Inflammatory macrophage treated with lipopolysaccharide for 4 hours (primary cell): ENCODE data around the gene MIPEP.
A peak's percentile ranks its signal among the peaks of the same experiment; 100 is the strongest.

Experiments used
- DNase-seq: peaks from one replicate; pipeline ENCODE4 v3.0.0-alpha.2; 2020

Gene MIPEP

DNA sequence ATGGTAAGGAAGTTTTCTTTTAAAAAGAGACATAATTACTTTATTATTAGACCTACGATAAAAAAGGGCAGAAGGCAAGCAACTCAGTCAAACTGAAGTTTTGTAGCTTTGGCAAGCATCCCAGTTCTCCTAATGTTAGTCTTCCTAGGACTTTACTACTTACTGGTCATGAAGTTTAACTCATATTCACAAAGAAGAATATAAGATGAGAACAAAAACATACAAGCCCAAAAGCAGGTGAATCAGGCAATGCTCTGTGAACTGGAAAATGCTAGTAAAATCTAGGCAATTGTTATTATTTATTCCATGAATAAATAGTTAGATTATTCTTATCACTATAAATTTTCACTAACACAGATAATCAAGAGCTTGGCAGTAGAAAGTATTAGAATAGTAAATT, 85.0 kb downstream of the MIPEP start:
- DNase-seq = no peak

DNA sequence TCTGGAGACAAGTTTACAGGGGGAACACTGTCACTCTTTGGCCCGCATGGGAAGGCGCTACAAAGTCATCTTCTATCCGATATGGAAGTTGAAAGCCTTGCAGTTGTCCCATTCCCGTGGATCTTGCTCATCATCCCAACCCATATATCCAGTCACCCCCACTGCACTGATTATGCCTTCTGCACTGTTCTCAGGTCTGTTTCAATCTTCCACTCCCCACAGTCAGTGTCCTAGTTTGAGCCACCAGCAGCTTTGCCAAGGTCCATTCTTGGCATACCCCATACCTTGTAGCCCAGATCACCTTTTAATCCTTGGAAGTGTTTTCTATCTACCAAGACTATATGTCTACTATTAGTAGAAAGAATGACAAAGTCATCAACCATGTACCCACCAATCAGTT, 88.1 kb downstream of the MIPEP start:
- no peak for DNase-seq

- no peak for DNase-seq
These were observed 89.3 kb downstream of the MIPEP start for GRCh38 chr13:23799945-23800344.

DNA sequence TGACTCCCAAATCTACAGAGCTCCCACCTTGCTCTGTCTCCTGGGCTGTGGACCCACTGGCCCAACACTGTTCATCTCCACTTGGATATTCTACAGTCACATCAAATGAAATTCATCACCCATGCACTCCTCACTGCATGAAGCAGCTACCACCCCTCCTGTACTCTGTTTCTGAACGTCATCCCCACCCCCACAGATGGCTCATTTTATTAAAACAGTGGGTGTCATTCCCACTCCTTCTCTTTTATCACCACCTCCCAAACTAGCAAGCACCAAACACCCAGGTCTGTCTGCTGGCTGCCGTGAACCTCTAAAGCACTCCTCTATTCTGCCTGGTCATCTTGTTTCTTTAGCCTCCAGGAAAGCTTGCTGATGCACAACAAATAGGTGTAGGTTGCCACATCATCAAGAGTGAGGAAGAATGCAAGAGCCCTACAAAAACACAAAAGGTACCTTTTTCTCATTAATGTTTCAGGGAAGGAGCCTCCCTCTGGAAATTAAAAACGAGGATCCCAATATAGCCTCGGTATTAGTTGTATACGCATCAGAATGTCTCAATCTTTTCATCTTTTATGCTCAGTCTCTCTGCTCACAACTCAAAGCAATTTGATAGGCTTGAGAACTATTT, 91.8 kb downstream of the MIPEP start:
- DNase-seq = no peak

GRCh38 chr13:23796551-23796950, 92.6 kb downstream of the MIPEP start:
- no peak for DNase-seq

DNA sequence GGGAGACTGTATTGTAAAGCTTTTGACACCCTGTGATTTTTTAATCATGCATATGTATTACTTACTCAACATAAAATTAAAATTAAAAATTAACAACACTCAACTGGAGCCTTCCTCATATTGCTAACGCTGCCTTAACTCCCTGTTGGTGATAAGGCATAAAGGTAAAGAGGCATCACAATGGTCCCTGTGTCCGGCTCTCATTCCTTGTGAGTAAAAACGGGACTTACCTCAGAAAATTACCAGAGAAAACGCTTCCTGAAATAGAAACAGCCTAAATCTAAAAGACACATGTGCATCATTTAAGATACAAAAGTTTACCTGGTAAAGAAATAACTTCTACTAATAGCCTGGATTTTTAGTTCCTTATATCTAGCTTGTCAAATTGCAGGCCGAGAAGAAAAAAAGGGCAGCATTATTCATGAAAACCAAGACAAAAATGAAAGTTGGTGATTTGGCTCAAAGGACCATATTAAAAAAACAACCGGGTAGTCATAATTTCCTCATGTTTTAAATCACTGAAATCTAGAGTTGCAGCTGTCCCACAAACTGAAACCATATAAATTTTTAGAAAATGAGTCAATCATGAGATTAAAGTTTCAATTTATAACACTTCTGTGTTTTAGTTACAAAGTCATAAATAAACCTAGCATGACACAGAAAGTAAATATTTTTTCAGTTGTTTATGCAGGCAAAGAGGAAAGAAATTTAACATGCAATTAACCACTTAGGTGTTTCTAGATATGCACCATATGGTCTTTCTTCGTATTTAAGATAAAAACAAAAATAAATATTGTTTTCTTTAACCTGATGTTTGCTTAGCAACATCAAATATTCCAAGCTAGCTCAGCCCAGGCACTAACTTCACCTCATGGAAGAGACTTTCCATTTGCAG, 94.7 kb downstream of the MIPEP start:
- peak; percentile 4 for DNase-seq

DNA sequence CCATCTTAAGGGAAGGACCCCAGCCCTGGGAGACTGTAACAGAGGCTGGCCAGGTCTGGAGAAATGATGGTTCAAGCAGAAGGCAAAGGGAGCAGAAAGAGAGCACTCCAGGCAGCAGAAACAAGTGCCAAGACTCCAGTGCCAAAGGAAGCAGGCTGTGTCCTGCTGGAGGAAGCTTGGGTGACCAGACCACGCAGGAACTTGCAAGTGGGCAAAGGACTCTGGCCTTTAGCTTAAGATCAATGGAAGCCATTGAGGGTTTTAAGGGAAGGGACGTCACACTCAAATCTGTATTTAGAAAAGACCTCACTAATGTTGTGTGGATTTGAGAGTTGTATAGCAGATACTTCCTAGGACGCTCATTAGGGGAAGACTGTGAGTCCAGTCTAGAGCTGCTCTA, 95.5 kb downstream of the MIPEP start:
- no peak for DNase-seq

- DNase-seq = no peak
These were observed 96.5 kb downstream of the MIPEP start for GRCh38 chr13:23792680-23793079.

DNA sequence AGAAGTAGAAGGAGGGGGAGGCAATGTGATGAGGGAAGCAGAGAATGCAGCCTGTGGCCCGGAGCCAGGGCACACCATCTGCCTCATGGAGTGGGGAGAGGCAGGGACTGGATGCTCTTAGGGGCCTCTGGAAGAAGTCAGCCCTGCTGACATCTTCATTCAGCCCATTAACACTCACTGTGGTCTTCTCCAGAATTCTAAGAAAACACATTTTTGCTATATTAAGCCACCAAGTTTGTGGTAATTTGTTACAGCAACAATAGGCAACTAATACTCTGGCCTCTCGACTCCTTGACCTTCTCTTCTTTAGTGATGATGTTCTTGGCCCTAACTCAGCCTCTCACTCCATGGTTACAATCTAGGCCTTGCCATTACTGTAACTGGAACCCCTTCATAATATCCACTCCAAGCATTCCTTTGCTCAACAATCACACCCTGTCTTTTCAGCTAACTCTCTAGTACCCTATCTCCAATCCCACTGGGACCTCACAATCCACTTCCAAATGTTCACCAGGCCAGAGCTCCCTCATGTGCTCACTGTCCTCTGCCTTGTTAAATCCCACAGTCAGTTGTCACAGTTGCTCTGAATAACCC, 98.5 kb downstream of the MIPEP start:
- DNase-seq = no peak

DNA sequence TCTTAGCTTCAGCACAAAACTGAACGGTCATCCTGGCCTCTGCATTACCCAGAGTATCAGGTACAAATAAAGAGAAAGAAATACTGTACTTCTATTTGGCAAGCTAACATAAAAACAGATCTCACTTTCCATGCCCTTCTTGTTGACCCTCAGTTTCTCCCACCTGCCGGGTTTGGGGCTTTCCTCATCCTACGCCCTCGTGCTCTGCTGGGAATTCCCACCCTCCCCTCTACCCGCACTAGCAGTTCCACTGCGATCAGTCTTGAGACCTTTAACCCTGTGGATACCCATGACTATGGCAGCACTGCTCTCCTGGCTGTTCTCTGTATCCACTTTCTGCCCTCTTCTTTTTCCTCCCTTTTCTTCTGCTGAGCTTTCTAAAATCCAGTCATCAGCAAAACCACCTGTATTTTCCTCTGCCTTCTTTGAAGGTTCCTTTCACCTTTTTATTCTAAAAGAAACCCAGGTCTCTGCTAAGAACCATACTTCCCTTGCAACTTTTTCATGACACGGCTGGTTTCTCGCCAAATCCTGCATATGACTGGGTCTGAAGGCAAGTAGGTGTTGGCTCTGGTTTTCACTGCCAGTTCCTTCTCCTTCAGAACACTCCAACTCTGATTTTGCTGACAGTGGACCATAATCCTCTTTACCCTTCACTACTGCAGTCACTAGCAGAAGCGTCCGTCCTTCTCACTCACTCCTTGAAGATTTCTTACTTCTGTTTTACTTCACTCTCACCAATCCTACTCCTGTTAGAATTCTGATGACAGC, 99.4 kb downstream of the MIPEP start:
- DNase-seq = no peak

GRCh38 chr13:23788459-23788858, 100.7 kb downstream of the MIPEP start:
- no peak for DNase-seq

DNA sequence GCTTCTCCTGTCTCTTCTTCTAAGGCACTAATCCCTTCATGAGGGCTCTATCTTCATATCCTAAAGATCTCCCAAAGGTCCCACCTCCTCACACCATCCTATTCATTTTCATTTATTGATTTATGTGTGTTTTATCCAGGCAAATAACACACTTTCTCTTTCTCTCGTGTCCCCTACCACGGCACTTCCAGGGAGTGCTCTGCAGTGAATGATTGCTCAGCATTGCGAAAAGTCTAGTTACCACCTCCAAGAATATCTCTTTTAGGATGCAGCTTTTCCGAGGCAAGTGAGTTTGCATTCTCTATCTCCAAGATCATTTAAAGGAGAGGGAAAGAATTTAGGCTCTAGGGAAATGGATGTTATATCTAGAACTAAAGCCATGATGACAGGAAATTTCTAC, 101.7 kb downstream of the MIPEP start:
- no peak for DNase-seq

DNA sequence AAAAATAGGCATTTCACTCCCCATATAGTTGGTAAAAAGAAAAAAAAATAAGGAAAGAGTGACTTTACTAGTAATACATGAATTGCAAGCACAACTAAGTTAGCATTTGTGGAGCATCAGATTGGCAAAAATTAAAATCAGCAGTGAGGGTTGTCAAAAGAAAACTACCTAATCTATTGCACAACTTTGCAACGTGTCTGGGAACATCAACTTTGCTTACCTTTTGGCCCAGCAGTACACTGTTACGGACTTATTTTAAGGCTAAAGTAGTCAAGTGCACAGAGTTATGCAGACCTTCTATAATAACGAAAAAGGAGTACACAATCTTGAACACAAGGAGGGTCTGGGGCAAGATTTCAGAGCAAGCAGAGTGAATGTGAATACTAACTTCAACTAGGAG, 102.6 kb downstream of the MIPEP start:
- no peak for DNase-seq

DNA sequence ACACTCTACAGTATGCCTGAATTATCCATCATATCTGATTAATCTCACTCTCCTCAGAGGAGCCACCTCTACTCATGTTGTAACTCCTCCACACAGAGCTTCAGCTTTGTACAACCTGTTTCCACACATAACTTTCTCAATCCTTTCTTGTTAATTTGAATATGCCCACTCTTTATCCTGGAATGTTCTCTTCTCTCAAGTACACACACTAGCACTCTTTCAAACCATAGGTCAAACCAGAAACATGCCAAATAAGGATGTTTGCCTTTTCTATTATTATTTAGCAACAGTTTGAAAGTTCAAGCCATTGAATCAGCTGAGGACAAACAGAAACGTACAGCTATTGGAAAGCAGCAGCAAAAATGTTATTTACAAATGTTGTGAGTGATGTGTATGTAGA, 110.3 kb downstream of the MIPEP start:
- DNase-seq = peak; percentile 5

DNA sequence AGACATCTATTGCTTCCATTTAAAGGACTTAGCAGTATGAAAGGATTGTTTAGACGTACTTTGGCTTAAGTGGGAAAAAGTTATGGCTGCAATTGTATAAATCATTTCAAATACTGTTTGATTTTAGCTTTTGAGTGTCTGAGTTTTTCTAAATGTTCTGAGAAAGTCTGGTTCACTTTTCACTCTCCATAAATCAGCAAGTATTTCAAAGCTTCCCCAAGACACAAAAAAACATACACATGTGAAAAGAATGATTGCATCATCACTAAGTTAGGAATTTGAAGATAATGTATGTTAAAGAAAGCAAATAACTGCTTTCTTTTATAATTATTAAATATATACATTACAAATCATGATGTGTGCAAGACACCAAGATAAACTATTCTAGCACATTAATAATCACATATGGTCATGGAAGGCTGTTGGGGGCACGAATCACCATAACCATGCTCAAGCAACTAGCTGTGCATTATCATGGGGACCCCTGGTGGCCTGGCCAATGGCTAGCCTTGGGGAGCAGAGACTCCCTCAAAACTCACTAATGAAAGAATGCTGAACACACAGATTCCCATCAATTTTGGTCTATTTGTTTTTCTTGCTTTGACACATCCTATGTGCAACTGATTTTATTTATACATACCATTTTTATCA, 111.1 kb downstream of the MIPEP start:
- no peak for DNase-seq

DNA sequence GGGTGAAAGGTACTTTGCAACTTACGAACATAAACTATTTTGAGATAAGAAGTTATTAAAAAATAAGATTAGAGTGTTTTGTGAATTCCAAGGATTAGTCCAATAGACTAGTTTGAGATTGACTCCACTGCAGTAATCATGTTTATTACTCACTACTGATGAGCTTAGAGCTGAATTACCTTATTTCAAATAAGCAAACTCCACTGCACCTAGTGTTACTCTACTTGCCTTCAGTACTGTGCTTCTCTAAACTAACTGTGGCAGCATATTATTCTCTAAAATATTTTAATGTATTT, 111.7 kb downstream of the MIPEP start:
- no peak for DNase-seq

- DNase-seq = peak; percentile 20
These were observed 112.3 kb downstream of the MIPEP start for GRCh38 chr13:23776698-23777574.

DNA sequence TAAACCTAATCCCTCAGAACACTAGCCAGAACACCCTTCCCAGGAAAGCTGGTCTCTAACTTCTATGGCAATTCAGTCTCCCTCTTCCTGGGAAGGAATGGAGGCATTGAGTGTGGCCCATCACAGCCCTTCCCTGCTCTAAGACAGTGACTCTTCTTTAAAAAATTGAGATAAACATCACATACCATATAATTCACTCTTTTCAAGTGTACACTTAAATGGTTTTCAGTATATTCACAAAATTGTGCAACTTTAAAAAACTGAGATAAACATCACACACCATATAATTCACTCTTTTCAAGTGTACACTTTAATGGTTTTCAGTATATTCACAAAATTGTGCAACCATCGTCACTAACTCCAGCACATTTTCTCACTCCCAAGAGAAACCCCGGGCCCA, 116.5 kb downstream of the MIPEP start:
- no peak for DNase-seq

GRCh38 chr13:23771956-23772355, 117.2 kb downstream of the MIPEP start:
- no peak for DNase-seq

DNA sequence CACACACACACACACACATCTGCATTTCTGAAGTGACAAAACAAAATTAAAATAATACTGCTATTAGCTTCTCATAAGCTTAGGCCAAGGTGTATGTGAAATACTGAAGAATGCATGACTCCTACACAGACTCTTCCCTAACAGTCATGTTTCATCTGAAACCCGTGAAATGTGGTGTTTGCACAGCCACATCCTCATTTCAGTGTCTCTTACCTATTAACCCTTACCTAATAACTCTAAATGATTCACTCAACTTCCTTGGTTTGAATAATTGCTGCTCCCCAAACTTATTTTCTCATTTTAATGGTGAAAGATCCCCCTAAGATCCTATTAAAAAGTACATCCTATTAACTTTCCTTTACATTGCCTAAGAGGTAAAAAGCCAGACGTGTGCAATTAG, 117.6 kb downstream of the MIPEP start:
- peak; percentile 6 for DNase-seq

DNA sequence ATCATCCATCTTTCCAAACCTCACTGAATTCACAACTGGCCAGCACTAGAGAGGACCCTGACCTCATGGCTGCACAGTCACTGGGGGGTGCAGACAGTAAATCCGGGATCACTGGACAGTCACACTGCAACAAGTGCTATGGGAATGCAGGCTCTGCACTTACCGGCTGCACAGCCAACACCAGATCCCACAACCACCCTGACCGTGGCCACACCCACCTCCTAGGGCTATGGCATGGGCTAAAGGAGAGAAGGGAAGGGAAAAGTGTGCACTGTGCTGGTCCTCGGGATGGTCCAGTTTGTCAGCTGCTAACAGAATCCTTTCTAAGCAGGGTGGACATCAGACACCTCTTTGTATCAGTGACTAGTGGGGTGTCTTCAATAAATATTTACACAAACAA, 118.2 kb downstream of the MIPEP start:
- DNase-seq = no peak

- DNase-seq = no peak
These were observed 118.8 kb downstream of the MIPEP start for GRCh38 chr13:23770428-23770827.
